Activated gamma-delta T cell (primary cell): Measurements from ENCODE around the gene VCPKMT.
"Not testable (repeated sequence)": the region's sequence is repeated elsewhere in the genome, so short reads cannot be mapped to it uniquely, and the experiment has no call there.

ENCODE experiments used
- DNase-seq: peaks from one replicate; lab custom pipeline; 2025; lab: John Stamatoyannopoulos, UW

VCPKMT gene

DNA sequence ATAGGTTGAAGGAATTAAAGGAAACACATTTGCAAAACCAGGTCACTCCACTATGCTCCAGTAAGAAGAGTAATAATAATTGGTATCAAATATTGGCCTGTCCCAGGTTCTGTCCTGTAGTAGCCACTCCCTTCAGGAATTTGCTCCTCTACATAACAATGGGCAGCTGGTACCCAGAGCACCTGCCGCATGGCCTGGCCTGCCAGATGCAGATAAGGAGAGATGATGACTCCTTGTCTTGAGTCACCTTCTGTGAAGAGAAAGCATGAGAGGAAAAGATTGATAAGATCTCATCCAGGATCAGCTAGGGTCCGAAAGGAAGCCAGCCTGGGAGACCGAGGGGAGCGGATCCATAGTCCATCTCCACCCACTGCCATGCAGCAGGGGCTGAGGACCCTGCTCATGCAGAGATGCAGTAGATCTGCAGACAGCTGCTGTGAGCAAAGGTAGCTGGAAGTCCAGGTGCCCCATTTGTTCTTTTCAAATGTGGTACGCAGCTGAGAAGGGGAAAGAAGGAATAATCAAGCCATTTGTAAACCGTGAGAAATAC, 24.3 kb downstream of the VCPKMT start:
- no peak for DNase-seq

DNA sequence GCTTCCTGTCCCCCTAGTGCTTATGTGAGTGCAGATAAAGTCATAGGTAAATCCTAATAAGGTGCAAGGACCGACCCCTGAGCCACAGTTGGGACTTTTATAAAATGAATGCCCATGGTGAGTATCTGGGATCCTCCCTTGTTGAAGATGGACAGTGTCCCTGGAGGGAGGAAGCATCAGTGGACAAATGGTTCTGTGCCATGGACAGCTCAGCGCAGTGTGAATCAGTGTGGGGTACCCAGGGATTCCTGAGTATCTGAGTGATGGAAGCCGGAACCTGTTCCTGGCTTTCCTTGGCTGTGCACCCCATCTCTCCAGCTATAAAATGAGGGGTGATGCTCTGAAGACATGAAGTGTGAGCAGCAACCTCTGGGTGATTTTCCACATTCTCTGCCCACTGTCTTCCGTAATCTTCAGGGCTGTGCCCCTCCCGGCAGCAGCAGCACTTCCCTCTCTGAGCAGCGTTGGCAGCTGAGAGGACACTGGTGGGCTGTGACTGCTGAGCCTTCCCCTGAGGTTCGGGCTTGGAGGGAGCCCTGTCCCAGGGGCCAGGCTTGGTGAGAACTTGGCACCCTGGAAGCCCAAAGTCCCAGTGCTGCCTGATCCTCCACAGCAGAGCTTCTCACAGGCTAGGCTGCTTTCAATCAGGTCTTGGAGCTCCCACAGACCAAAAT, 25.0 kb downstream of the VCPKMT start:
- DNase-seq = no peak

DNA sequence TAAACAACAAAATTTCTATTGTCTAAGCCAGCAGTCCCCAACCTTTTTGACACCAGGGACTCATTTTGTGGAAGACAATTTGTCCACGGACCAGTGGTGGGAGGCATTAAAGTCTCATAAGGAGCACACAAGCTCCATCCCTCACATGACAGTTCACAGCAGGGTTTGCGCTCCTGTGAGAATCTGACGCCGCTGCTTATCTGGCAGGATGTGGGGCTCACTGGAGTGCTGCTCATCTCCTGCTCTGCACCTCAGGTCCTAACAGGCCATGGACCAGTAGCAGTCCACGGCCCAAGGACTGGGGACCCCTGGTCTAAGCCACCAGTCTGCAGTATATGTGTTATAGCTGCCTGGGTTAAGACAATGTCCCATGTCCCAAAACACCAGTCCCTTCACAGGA, 27.2 kb downstream of the VCPKMT start:
- DNase-seq = no peak

DNA sequence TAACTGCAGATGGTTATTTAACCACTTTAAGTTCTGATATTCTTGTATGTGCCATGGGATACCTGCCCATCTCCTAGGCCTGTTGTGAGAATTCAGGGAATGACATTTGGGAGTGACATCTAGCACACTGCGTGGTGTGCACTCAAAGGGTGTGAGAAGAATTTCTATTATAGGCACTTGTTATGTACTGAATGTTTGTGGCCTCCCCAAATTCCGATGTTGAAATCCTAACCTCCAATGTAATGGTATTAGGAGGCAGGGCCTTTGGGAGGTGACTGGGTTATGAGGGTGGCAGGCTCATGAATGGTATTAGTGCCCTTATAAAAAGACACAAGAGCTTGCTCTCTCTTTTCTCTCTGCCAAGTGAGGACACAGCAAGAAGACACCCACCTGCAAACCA, 27.6 kb downstream of the VCPKMT start:
- no peak for DNase-seq

DNA sequence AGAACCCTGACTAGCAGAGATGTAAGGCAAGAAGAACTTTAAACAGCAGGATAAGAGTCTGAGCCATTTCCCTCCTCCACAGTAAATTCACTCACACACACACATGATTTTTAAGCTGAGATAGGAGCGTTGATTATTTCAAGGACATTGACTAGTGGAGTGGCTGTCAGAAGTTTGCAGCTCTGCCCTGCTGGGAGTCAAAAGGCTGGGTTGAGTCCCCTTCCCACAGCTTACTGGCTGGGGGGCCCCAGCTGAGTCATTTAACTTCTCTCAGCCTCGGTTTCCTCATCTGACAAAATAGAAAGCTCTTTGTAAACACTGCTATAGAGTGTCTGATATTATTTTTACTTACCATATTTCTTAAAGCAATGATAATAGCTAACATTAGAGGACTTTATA, 28.3 kb downstream of the VCPKMT start:
- no peak for DNase-seq

DNA sequence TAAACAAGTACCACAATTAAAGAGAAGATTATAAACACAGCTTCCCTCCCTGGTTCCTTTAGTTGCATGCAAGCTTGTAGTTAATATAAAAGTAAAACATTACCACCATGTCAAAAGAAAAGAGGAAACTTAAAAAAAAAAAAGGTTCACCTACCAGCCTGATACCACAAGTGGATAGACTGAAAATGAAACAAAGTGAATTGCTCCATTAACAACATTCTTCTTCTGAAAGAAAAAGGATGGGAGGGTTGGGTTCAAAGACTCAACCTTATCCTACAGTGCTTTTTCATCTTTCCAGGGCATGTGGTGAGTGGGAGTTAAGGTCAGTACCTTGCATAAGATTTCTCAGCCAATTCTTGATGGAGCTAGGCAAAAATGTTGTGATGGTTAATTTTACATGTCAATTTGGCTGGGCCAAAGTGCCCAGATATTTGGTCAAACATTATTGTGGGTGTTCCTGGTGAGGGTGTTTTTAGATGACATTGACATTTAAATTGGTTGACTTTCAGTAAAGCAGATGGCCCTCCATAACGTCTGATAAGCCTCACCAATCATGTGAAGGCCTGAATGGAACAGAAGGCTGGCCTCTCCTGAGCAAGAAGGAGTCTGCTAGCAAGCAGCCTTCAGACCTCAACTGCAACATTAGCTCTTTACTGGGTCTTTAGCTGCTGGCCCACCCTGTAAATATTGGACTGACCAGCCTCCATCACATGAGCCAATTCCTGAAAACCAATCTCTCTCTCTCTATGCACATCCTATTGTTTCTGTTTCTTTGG, 28.8 kb downstream of the VCPKMT start:
- no peak for DNase-seq

DNA sequence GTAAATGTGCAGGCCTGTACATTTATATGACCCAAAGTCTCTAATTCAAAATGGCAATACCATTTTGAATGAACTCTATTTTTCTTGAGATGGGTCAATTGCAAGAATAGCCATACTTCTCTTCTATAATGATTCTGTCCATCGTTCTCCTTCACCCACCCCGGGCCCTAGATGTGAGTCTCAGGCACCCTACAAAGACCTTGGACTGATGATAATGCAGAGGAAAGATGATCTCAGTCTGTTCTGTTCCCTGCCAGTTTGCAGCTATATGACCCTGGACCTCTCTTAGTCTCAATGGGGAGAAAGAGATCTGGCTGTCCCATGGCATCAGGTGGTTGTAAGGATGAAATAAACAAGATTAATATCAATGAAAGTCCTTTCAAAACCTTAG, 30.1 kb downstream of the VCPKMT start:
- no peak for DNase-seq

DNA sequence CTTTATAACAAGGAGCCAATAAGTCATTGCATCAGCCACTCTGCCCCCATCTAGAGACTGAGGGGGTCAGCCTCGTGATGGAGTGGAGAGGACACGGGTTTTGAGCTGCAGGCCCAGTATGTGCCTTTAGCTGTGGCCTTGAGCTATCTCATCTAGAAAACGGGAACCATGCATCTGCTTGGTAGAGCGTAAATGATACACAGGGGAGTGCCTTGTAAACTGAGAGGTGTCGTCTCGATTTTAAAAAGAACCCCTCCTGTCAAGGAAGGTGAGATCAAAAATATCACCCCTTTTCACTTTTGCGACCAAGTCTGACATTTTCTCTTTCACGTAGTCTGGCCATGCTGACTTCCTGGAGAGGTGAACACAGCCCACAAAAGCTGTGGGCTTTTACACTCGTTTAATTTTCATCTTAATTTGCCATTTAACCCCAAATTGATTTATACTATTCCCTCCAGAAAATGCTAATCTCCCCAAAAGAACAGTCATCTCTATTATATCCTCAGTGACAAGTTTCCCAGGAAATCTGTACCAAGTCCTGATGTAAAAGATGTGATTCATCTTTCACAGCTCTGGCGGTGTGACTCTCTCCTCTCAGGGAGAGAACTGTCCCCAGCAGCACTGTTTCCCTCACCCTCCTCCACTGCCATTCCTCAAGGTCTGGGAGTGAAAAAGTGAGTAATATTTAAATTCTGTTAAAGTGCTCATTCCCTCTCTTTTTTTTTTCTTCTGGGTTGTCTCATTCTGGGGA, 30.6 kb downstream of the VCPKMT start:
- no peak for DNase-seq

DNA sequence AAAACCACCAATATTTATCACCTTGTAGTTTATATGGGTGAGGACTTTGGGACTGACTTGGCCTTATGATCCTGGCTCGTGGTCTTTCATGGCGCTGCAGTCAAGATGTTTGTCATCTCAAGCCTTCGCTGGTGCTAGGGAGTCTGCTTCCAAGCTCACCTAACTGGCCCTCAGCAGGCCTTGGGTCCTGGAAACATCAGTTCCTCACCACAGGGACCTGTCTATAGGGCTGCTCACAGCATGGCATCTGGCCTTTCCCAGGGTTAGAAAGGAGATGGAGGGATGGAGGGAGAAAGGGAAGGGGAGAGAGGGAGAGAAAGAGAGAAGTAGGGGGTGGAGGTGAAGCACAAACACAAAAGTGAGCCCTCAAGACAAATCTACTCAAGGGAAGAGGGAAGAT, 31.7 kb downstream of the VCPKMT start:
- DNase-seq = no peak

DNA sequence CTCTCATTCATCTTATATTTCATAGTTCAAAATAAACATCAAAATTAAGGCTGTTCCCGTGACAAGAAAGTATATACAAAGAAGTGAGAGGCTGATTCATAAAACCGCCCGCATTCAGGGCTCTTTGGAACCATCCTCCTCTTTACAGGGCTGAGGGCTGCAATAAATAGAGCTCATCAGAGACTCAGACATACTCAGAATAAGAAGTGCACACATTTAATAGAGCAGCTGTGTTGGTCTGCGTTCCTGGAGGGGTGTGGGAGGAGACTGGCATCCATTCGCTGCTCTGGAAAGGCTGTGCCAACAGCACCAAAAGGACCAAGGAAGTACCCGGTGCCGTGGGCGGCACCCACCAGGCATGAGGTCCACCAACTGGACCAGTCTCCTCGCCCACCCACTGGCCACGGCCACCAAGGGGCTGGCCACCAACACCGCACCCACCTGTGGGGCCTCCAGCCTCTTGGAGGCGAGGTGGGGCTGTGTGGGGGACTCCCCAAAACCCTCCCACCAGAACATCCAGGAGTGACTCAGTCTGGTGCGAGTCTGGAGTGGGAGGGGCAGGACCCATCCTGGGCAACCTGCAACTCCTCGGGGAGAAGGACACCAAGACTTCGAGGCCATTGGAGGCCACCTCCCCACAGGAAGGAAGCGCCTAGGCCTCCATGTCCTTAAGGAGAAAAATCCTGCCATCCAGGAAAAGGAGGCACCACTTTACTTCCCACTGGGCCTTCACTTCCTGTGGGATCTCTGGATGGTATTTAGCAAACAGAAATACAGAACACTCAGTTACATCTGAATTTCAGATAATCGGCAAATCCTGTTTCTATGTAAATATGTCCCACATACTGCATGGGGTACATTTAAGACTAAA, 32.7 kb downstream of the VCPKMT start:
- peak; percentile 21 for DNase-seq

DNA sequence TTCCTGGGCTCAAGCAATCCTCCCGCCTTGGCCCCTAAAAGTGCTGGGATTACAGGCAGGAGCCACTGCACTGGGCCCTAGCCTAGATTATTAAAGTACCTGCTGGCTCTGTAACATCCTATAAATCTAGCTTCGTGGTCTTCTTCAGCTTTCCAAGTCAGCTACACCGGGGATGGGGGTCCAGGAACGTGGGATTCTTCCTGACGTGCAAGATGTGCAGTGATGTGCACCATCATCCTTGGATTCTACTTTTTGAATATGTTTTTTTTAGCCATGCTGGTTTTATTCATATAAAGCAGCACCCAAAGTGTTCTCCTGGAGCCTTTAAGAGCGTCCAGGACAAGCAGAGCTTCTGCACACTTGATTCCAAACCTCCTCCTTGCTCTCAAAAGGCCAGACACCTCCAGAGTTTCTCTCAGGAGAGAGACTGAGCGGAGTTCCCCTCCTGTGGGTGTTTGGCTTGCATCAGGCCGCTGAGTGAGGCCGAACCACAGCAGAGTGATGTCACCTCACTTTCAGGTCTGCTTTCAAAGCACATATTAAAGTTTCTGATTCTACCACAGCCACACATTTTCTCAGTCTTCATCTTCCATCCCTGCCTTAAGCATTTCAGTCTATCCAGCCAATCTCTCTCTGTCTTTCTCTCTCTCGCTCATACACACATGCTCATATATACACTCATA, 33.4 kb downstream of the VCPKMT start:
- peak; percentile 23 for DNase-seq

DNA sequence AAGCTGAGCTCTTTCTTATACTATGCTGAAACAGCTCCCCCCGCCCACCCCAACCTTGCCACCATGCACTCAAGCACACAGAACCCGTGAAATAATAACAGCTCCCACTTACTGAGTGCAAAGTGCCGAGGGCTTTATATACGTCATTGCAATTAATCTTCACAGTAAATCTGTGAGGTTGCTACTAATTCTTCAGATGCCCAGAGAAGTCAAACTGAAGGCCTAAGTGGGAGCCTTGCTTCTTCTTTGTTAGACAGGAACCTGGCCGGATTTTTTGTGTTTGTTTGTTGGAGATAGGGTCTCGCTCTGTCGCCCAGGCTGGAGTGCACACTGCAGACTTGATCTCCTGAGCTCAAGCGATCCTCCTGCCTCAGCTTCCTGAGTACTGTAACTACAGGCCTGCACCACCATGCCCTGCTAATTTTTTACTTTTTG, 34.0 kb downstream of the VCPKMT start:
- no peak for DNase-seq

DNA sequence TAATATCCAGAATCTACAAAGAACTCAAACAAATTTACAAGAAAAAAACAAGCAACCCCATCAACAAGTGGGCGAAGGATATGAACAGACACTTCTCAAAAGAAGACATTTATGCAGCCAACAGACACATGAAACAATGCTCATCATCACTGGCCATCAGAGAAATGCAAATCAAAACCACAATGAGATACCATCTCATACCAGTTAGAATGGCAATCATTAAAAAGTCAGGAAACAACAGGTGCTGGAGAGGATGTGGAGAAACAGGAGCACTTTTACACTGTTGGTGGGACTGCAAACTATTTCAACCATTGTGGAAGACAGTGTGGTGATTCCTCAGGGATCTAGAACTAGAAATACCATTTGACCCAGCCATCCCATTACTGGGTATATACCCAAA, 37.3 kb downstream of the VCPKMT start:
- DNase-seq = not testable (repeated sequence)

DNA sequence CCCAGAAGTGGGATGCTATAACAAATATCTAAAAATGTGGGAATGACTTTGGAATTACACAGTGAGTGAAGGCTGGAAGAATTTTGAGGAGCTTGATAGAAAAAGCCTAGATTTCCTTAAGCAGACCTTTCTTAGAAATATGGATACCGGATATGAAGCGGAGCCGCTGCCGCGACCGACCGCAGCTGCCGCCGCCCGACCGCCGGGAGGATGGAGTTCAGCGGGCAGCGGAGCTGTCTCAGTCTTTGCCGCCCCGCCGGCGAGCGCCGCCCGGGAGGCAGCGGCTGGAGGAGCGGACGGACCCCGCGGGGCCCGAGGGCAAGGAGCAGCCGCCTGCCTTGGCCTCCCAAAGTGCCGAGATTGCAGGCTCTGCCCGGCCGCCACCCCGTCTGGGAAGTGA, 42.7 kb downstream of the VCPKMT start:
- DNase-seq = not testable (repeated sequence)

DNA sequence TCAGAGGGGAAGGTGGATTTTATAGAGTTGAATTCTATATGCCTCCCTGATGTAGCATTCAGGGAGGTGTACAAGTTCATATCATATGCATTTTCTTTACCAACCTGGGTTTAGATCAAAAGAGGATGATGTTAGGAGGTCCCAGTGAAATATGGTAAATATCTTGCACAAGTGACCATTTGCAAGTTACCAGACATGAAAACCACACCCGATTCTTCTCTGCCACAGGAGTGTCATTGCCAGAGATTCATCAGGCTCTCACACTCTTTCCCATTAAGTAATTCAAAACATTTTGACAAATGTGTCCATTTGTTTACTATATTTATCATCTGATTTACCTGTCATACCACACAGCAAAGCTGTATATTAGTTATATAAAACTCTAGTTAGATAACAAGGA, 44.0 kb downstream of the VCPKMT start:
- no peak for DNase-seq

DNA sequence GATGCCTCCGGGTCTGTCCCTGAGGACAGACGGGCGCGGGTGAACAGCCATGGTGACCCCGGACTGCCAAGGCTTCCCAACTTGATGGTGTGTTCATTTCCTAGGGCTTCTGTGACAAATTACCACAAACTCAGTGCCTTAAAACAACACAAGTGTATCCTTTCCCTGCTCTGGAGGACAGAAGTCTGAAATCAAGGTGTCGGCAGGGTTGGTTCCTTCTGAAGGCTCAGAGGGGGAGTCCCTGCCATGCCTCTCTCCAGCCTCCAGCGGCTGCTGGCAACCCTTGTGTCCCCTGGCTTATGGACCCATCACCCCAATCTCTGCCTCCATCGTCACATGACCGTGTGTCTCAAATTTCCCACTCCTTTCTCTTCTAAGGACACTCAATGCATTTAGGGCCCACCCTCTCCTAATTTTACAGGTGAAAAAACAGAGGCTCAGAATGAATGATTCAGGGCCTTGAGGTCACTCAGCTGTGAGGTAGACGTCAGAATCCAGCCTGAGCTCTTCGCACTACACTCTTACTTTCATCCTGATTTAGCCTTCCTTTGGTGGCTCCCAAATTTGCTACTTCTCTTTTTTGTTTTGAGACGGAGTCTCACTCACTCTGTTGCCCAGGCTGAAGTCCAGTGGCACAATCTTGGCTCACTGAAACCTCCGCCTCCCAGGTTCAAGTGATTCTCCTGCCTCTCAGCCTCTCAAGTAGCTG, 45.4 kb downstream of the VCPKMT start:
- DNase-seq = no peak

DNA sequence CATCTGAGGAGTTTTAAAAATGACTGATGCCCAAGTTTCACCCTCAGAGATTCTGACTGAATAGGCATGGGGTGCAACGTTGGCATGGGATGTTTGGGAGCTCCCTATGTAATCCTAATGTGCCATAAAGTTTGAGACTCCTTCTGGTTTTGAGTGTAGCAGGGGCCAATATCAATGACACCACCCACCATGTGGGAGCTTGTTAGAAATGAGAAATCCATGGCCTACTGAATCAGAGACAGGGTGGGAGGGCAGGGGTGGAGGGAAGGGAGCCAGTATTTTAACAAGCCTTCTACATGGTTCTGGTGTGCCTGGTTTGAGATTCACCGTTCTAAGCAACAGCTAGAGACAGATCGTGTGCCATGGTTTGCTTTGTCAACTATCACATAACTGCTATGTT, 46.1 kb downstream of the VCPKMT start:
- DNase-seq = no peak

DNA sequence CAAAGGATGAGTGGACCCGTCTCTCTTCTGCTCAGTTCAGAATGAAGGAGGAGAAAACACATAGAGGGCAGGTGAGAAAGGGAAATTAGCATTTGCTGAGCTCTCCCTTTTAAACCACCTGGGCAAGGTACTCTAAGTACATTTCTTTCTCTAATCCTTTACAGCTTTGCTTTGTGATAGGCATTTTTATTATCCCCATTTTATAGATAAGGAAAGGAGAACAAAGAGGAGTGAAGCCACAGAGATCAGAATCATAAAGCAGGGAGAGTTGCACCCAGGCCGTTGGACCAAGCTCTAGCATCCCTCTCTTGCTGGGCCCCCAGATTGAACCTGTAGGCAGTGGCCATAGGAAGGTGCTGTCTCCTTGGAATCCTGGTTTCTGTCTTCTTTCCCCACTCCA, 47.0 kb downstream of the VCPKMT start:
- no peak for DNase-seq

DNA sequence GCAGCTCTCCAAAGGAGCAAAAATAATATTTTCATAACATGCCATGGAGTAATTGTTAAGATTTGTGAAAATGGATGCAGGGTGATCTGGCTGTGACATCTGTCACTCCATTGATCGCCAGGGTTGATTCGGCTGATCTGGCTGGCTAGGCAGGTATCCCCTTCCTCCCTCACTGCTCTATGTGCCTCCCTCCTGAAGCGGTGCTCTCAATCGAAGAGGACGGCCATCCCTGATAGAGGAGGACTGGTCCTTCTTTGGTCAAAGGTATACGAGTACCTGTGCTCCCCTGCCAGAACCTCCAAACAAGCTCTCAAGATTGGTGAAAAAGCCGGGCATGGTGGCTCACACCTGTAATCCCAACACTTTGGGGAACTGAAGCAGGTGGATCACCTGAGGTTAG, 47.9 kb downstream of the VCPKMT start:
- no peak for DNase-seq

DNA sequence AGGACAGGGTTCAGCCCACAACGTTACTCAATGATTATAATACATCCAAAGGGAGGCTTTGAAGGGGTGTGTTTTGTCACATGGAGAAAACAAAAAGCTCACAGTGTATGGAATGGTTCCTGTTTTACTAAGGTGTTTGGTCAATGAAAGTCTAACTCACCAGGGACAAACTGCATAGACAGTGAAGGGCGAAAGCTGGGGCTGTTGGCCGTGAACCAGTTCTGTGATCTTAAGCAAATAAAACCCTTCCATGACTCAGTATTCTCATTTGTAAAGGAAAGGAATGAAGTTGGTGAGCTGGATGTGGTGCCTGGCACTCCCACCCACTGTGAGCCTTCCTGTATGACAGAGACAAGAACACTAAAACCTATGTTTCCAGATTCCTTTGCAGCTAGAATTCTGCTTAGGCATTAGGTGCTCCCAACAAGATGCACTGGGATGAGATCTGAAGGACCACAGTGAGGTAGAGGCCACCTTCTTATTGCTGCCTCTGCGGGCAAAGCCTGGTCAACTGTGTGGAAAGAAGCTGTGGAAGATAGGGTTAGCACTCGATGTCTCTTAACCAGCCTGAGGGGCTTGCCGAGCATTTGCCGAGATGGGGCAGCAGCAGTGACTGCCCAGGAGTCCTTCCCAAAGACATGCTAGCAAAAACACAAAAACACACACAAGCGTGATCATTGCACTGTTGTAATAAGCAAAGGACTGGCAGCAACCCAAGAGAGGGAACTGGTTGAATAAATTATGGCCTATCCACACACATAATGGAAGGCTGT, 48.5 kb downstream of the VCPKMT start:
- no peak for DNase-seq
